HG03135 (cell line): Measurements from ENCODE around the gene OR10A6.

Source experiments
- ATAC-seq: cut with Tn5 transposase; IDR thresholded peaks from one replicate; pipeline ENCODE4 v1.9.1; 2021; ENCODE audit warnings: mild to moderate bottlenecking, moderate library complexity; ENCODE audit not compliant: unreplicated experiment

OR10A6 gene, protein sequence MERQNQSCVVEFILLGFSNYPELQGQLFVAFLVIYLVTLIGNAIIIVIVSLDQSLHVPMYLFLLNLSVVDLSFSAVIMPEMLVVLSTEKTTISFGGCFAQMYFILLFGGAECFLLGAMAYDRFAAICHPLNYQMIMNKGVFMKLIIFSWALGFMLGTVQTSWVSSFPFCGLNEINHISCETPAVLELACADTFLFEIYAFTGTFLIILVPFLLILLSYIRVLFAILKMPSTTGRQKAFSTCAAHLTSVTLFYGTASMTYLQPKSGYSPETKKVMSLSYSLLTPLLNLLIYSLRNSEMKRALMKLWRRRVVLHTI

GRCh38 chr11:7931168-7931567 lies at the start of gene OR10A6:
OR10A6 (minus strand) TSS chr11:7931268; CDS start chr11:7928662, 2,606 bp downstream.
- no peak for ATAC-seq

DNA sequence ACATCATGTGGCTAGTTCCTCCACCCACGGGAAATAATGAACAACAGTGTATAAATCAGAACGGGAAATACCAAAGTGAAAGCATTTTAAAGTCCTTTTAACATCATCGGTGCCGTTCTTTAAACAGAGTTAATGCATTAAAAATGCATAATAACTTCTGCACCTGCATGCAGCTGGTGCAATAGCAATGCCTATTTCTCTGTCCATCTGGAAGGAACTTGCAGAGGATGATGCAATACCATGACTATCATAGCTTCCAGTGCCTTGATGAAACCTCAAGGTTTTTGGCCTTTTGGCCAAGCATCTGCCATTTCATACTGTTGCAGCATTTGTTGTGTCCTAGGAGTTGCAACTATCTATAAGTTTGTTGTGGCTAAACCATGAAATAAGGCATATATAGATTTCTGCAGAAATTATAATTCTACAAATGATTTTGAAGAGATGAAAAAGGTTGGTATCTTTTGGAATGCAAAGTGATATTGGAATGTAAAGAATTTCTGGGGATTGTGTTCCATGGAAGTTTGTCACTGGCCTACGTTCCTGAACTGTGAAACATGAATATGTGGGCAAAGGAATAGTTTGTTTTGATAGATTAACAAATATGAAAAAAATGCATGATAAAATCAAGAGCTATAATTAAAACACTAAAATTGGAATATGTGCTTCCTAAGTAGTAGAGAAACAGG lies 46.3 kb upstream of the OR10A6 start:
- ATAC-seq, result no peak

- ATAC-seq, result no peak
Measured at GRCh38 chr11:7974668-7975067, 43.6 kb upstream of the OR10A6 start.

DNA sequence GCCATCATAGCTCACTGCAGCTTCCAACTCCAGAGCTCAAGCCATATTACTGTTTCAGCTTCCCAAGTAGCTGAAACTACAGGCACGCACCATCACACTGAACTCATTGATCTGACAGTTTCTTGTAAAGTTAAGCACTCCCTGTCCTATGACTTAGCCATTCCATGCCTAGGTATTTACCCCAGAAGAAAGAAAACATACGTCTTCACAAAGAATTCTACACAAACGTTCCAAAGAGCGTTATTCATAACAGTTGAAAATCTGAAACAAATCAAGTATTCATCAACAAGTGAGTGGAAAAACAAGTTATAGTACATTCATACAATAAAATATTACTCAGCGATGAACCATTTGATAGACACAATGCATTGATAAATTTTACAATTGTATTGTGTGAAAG lies 41.9 kb upstream of the OR10A6 start:
- no peak for ATAC-seq

- no peak for ATAC-seq
Measured at GRCh38 chr11:7971846-7972245, 40.8 kb upstream of the OR10A6 start.

GRCh38 chr11:7969756-7970646 lies 38.9 kb upstream of the OR10A6 start:
- no peak for ATAC-seq

DNA sequence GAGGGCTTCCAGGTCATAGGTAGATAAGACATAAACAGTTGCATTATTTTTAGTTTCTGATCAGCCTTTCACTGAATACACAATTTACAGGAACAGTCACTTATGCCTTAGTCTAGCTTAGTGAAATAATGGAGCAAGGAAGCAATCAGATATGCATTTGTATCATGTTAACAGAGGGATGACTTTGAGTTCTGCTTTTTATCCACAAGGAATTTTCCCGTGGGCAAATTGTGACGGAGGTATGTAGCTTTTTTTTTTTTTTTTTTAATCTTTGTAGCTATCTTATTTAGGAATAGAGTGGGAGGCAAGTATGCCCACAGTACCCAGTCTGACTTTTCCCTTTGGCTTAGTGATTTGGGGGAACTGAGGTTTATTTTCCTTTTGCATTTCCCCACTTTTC lies 37.6 kb upstream of the OR10A6 start:
- no peak for ATAC-seq

DNA sequence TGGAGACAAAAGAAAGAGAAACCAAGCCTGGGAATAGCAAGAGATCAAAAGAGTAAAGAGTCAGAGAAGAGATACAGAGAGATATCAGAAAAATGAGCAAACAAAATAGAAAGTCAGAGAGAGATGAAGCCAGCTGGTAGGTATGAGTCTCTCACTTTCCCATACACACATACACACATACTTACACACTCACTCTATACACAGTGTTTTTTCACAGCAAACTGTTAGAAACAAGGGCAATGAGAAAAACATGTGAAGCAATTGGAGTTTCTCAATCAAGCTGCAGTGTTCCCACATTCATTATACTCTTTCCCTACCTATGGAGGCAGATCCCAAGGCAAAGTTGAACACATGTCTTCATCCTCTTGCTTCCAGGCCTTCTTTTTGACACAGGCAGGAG lies 36.8 kb upstream of the OR10A6 start:
- ATAC-seq, result no peak

DNA sequence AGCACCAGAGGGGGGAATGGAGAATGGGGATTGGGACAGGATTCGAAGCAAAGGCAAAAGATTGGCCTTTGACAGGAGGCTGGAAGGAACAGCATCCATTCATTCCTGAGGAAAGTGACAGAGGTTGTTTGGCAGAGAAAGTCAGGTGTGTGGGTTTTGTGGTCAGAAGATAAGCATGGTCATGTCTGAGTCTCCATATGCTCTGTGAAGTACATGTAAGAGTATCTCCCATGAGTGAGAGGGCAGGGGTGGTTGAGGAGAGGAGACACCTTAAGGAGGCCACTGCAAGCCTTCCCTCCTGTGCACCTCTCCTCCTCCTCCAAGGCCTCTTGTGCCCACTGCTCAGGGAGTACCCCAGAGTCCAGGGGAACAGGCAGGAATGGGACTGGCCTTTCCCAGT lies 36.0 kb upstream of the OR10A6 start:
- no peak for ATAC-seq

DNA sequence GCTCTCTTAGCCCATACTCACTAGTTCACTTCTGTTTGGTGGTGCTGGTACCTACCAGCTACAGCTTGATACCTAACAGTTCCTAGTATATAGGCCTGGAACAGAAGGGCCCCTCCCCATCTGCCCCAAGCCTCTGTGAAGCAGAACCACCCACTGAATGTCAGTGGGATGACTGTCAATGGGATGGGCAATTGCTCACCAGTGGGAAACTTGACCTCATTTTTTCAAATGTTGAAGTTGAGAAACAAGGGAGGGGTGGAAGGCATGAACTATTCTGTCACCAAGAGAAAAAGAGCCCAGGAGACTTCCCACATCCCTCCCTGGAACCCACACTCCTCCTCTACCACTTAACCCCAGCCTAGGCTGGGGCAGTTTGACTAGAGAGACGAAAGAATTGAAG lies 34.3 kb upstream of the OR10A6 start, which contains the start of gene NLRP10:
Gene NLRP10 (minus strand): TSS at position 62 of the 400 bp plus-strand sequence. CDS start 1,952 bp downstream, outside the sequence.
- ATAC-seq, result no peak

- no peak for ATAC-seq
Measured at GRCh38 chr11:7964873-7965272, 33.8 kb upstream of the OR10A6 start.

- no peak for ATAC-seq
Measured at GRCh38 chr11:7964261-7964660, 33.2 kb upstream of the OR10A6 start.

DNA sequence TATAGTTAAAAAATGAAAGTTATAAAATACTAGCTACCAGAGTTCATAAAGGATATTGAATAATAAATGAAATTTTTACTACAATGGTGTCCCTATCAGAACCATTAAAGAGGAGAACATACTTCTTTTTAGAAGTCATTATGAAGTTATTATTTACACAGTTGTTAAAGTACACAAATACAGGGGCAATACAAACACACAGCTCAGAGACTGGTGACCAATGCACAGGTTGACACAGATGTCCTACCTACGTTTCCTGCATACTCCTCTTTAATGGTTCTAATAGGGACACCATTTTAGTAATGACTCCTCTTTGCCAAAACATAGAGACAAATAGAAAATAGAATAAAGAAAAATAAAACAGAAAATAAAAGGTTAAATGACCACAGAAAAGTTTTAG lies 24.1 kb upstream of the OR10A6 start:
- ATAC-seq, result no peak

GRCh38 chr11:7949934-7950333 lies 18.9 kb upstream of the OR10A6 start:
- ATAC-seq, result no peak

DNA sequence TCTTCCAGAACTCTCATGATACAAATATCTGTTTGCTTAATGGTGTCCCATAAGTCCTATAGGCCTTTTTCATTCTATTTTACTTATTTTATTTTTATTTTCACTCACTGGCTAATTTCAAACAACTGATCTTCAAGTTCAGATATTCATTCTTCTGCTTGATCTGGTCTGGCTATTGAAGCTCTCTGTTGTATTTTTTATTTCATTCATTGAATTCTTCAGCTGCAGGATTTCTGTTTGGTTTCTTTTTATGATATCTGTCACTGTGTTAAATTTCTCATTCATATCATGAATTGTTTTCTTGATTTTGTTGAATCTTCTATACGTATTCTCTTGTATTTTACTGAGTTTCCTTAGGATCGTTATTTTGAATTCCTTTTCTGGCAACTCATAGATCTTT lies 13.1 kb upstream of the OR10A6 start:
- ATAC-seq, result no peak

- no peak for ATAC-seq
Measured at GRCh38 chr11:7941608-7942007, 10.5 kb upstream of the OR10A6 start, which contains the start of gene OR10A3. OR10A3 (minus strand) TSS chr11:7941708; CDS start chr11:7939520, 2,188 bp downstream.

- ATAC-seq, result no peak
Measured at GRCh38 chr11:7941146-7941545, 10.1 kb upstream of the OR10A6 start.

DNA sequence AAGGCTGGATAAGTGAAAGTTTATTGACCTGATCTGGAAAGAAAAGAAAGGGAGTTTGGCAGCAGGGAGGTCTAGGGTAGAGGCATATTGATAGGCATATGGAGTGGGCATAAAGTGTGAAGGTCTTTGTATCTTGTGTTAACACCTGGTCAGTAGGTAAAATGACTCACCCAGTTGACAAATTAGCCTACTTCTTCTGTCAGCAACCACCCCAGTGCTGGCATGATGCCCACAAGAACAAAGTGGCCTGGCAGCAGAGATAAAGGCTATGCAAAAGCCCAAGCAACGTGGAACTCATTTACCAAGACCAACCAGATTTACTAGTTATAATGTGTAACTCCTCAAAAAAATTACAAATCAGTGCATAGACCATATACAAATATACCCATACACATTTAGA lies 5.5 kb upstream of the OR10A6 start:
- no peak for ATAC-seq

DNA sequence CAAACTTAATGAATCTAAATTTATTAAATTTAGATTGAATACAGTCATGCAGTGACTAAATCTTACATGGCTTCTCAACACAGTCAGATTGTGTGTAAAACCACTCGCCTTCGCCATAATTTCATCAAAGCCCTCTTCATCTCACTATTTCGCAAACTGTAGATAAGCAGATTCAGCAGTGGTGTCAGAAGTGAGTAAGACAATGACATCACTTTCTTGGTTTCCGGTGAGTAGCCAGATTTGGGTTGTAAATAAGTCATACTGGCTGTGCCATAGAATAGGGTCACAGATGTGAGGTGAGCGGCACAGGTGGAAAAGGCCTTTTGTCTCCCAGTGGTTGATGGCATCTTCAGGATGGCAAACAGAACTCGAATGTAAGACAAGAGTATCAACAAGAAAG lies 3.4 kb downstream of the OR10A6 start:
- no peak for ATAC-seq

- ATAC-seq, result no peak
Measured at GRCh38 chr11:7924536-7924935, 6.5 kb downstream of the OR10A6 start.

- ATAC-seq, result no peak
Measured at GRCh38 chr11:7918141-7918540, 12.9 kb downstream of the OR10A6 start.
